Activated CD8-positive, alpha-beta memory T cell treated with anti-CD3 and anti-CD28 coated beads for 48 hours (primary cell): ENCODE data around the gene ATP5PB.

Experiments
- DNase-seq, 3 experiments: peaks; one replicate each; pipeline ENCODE4 v3.0.0-alpha.2; 2020; ENCODE audit warnings: low read depth in 2 of 3, low spot score in 2 of 3

The ATP5PB gene

GRCh38 chr1:111448918-111449702 lies at the start of gene ATP5PB, which contains the start of gene WDR77:
TSS of gene ATP5PB (plus strand) at chr1:111449464. CDS start at chr1:111449542, 78 bp downstream.
TSS of gene WDR77 (minus strand) at chr1:111449256. CDS start at chr1:111449169, 87 bp downstream.
- DNase-seq: peak; percentile 58 to 78 (median 69)

- DNase-seq: peak in 1 of 3 experiments; percentile 10
Observed at GRCh38 chr1:111399792-111400610, 49.3 kb upstream of the ATP5PB start.

GRCh38 chr1:111402083-111402482 lies 47.2 kb upstream of the ATP5PB start:
- DNase-seq: no peak

- no peak for DNase-seq
Observed at GRCh38 chr1:111404588-111404987, 44.7 kb upstream of the ATP5PB start.

- no peak for DNase-seq
Observed at GRCh38 chr1:111406321-111406768, 42.9 kb upstream of the ATP5PB start.

GRCh38 chr1:111407301-111407700 lies 42.0 kb upstream of the ATP5PB start:
- DNase-seq: no peak

- no peak for DNase-seq
Observed at GRCh38 chr1:111412839-111413238, 36.4 kb upstream of the ATP5PB start.

GRCh38 chr1:111414756-111415155 lies 34.5 kb upstream of the ATP5PB start:
- DNase-seq: no peak

GRCh38 chr1:111415461-111415860 lies 33.8 kb upstream of the ATP5PB start:
- no peak for DNase-seq

GRCh38 chr1:111417755-111418154 lies 31.5 kb upstream of the ATP5PB start:
- DNase-seq: no peak

GRCh38 chr1:111419037-111419436 lies 30.2 kb upstream of the ATP5PB start:
- no peak for DNase-seq

- no peak for DNase-seq
Observed at GRCh38 chr1:111420377-111420776, 28.9 kb upstream of the ATP5PB start.

GRCh38 chr1:111422546-111423391 lies 26.5 kb upstream of the ATP5PB start:
- DNase-seq: no peak

GRCh38 chr1:111424281-111424680 lies 25.0 kb upstream of the ATP5PB start:
- no peak for DNase-seq

- DNase-seq: no peak
Observed at GRCh38 chr1:111436726-111437125, 12.5 kb upstream of the ATP5PB start.

- DNase-seq: no peak
Observed at GRCh38 chr1:111439461-111440351, 9.6 kb upstream of the ATP5PB start.

GRCh38 chr1:111441573-111442192 lies 7.6 kb upstream of the ATP5PB start:
- DNase-seq: peak in 2 of 3 experiments; percentile 12 to 16

- no peak for DNase-seq
Observed at GRCh38 chr1:111442457-111442856, 6.8 kb upstream of the ATP5PB start.

- no peak for DNase-seq
Observed at GRCh38 chr1:111444031-111444430, 5.2 kb upstream of the ATP5PB start.

GRCh38 chr1:111446546-111446945 lies 2.7 kb upstream of the ATP5PB start:
- no peak for DNase-seq
